ENCODE data around the gene ANGPTL4. TPM values are rescaled to one million over a fixed set of nuclear protein-coding genes. Genes with fewer than 3 reads are reported as not detected.

Gene ANGPTL4
- polyA plus RNA-seq, 3 donors from 2014 or later: not detected

GRCh38 chr19:8324186-8325050, 39.5 kb upstream of the ANGPTL4 start:
- Mint-ChIP-seq H3K4me1 (peaks cover 35% of the 10 kb centered on the region in 2 donors), H3K27me3 (ENCODE audit: low read depth in 3 of 3) (peaks cover 1 to 10% (median 4%) of the 10 kb centered on the region in 3 donors), H3K36me3 (no peaks in the 10 kb centered on the region), H3K9me3 (no peaks in the 10 kb centered on the region), H3K4me3 (no peak overlapping the region), H3K27ac (peak overlapping the region in 1 of 6 donors; percentile 45)
- no peak for DNase-seq

GRCh38 chr19:8325454-8325853, 38.5 kb upstream of the ANGPTL4 start:
- Mint-ChIP-seq H3K36me3 (peaks cover 0 to 6% (median 5%) of the 10 kb centered on the region in 3 donors), H3K4me3 (no peak overlapping the region), H3K9me3 (no peaks in the 10 kb centered on the region), H3K27me3 (ENCODE audit: low read depth in 3 of 3) (peaks cover 1 to 10% (median 4%) of the 10 kb centered on the region in 3 donors), H3K4me1 (peaks cover 25 to 29% of the 10 kb centered on the region in 2 donors), H3K27ac (no peak overlapping the region)
- no peak for DNase-seq

- H3K36me3 Mint-ChIP-seq: peaks cover 0 to 6% (median 5%) of the 10 kb centered on the region in 3 donors
- no peak for DNase-seq
- H3K4me1 Mint-ChIP-seq: peaks cover 0 to 4% of the 10 kb centered on the region in 2 donors
- H3K27me3 Mint-ChIP-seq (ENCODE audit: low read depth in 3 of 3): peaks cover 0 to 3% (median 0%) of the 10 kb centered on the region in 3 donors
- no peak overlapping the region for H3K4me3 Mint-ChIP-seq
- H3K9me3 Mint-ChIP-seq: no peaks in the 10 kb centered on the region
- peak overlapping the region in 1 of 6 donors; percentile 56 for H3K27ac Mint-ChIP-seq
These were observed 34.0 kb upstream of the ANGPTL4 start for GRCh38 chr19:8329996-8330395.

- Mint-ChIP-seq H3K4me1 (peaks cover 6 to 11% of the 10 kb centered on the region in 2 donors), H3K36me3 (peaks cover 0 to 6% (median 5%) of the 10 kb centered on the region in 3 donors), H3K9me3 (no peaks in the 10 kb centered on the region), H3K27me3 (ENCODE audit: low read depth in 3 of 3) (peaks cover 0 to 8% (median 2%) of the 10 kb centered on the region in 3 donors), H3K27ac (no peak overlapping the region), H3K4me3 (no peak overlapping the region)
- DNase-seq: no peak
These were observed 32.6 kb upstream of the ANGPTL4 start for GRCh38 chr19:8331263-8331845.

GRCh38 chr19:8332976-8333766, 30.8 kb upstream of the ANGPTL4 start:
- peak overlapping the region in 2 of 5 donors; percentile 21 to 41 for H3K4me3 Mint-ChIP-seq

GRCh38 chr19:8333767-8334457, 30.0 kb upstream of the ANGPTL4 start:
- Mint-ChIP-seq H3K9me3 (no peaks in the 10 kb centered on the region), H3K27me3 (ENCODE audit: low read depth in 3 of 3) (peaks cover 0 to 9% (median 8%) of the 10 kb centered on the region in 3 donors), H3K4me1 (peaks cover 6 to 14% of the 10 kb centered on the region in 2 donors), H3K27ac (no peak overlapping the region), H3K4me3 (peak overlapping the region in 3 of 5 donors; percentile 13 to 60 (median 54)), H3K36me3 (peaks cover 0 to 6% (median 5%) of the 10 kb centered on the region in 3 donors)
- no peak for DNase-seq

More at GRCh38 chr19:8332976-8333766, 30.8 kb upstream of the ANGPTL4 start:
- H3K27me3 Mint-ChIP-seq (ENCODE audit: low read depth in 3 of 3): peaks cover 0 to 10% (median 8%) of the 10 kb centered on the region in 3 donors
- peaks cover 0 to 6% (median 5%) of the 10 kb centered on the region in 3 donors for H3K36me3 Mint-ChIP-seq
- peaks cover 6 to 13% of the 10 kb centered on the region in 2 donors for H3K4me1 Mint-ChIP-seq
- H3K27ac Mint-ChIP-seq: no peak overlapping the region
- no peaks in the 10 kb centered on the region for H3K9me3 Mint-ChIP-seq
- DNase-seq: no peak

- no peaks in the 10 kb centered on the region for H3K9me3 Mint-ChIP-seq
- H3K4me3 Mint-ChIP-seq: peak overlapping the region in 2 of 5 donors; percentile 54 to 60
These were observed 29.3 kb upstream of the ANGPTL4 start for GRCh38 chr19:8334458-8335342.

GRCh38 chr19:8335343-8336071, 28.4 kb upstream of the ANGPTL4 start:
- peak overlapping the region; percentile 72 to 81 (median 79) for H3K4me3 Mint-ChIP-seq
- peak overlapping the region in 4 of 6 donors; percentile 34 to 83 (median 74) for H3K27ac Mint-ChIP-seq
- DNase-seq: peak; percentile 27 to 49 (median 42)
- peaks cover 3 to 9% (median 8%) of the 10 kb centered on the region in 3 donors for H3K27me3 Mint-ChIP-seq (ENCODE audit: low read depth in 3 of 3)
- H3K9me3 Mint-ChIP-seq: no peaks in the 10 kb centered on the region
- H3K4me1 Mint-ChIP-seq: peaks cover 7 to 15% of the 10 kb centered on the region in 2 donors
- no peaks in the 10 kb centered on the region for H3K36me3 Mint-ChIP-seq

More at GRCh38 chr19:8334458-8335342, 29.3 kb upstream of the ANGPTL4 start:
- H3K27ac Mint-ChIP-seq: no peak overlapping the region
- peak; percentile 52 to 64 (median 59) for DNase-seq
- peaks cover 6 to 15% of the 10 kb centered on the region in 2 donors for H3K4me1 Mint-ChIP-seq
- peaks cover 0 to 4% (median 4%) of the 10 kb centered on the region in 3 donors for H3K36me3 Mint-ChIP-seq
- peaks cover under 1 to 9% (median 8%) of the 10 kb centered on the region in 3 donors for H3K27me3 Mint-ChIP-seq (ENCODE audit: low read depth in 3 of 3)

- Mint-ChIP-seq H3K27me3 (ENCODE audit: low read depth in 3 of 3) (peaks cover 3 to 9% (median 8%) of the 10 kb centered on the region in 3 donors), H3K36me3 (no peaks in the 10 kb centered on the region), H3K4me3 (peak overlapping the region; percentile 72 to 81 (median 79)), H3K27ac (peak overlapping the region in 3 of 6 donors; percentile 34 to 83 (median 77)), H3K4me1 (peaks cover 12 to 17% of the 10 kb centered on the region in 2 donors), H3K9me3 (no peaks in the 10 kb centered on the region)
- DNase-seq: no peak
These were observed 27.8 kb upstream of the ANGPTL4 start for GRCh38 chr19:8336072-8336569.

- peaks cover 14 to 18% of the 10 kb centered on the region in 2 donors for H3K4me1 Mint-ChIP-seq
- peaks cover 3 to 9% (median 8%) of the 10 kb centered on the region in 3 donors for H3K27me3 Mint-ChIP-seq (ENCODE audit: low read depth in 3 of 3)
- no peaks in the 10 kb centered on the region for H3K36me3 Mint-ChIP-seq
- H3K27ac Mint-ChIP-seq: no peak overlapping the region
- H3K4me3 Mint-ChIP-seq: no peak overlapping the region
- H3K9me3 Mint-ChIP-seq: no peaks in the 10 kb centered on the region
- DNase-seq: no peak
These were observed 27.3 kb upstream of the ANGPTL4 start for GRCh38 chr19:8336660-8337059.

- DNase-seq: no peak
- Mint-ChIP-seq H3K9me3 (no peaks in the 10 kb centered on the region), H3K4me3 (no peak overlapping the region), H3K27me3 (ENCODE audit: low read depth in 3 of 3) (peaks cover 3 to 9% (median 8%) of the 10 kb centered on the region in 3 donors), H3K4me1 (peaks cover 22 to 24% of the 10 kb centered on the region in 2 donors), H3K36me3 (no peaks in the 10 kb centered on the region), H3K27ac (peak overlapping the region in 1 of 6 donors; percentile 69)
These were observed 26.2 kb upstream of the ANGPTL4 start for GRCh38 chr19:8337728-8338127.
